A549 (cell line): ENCODE results near the gene BCKDHA.
"Not testable (repeated sequence)": the region's sequence is repeated elsewhere in the genome, so short reads cannot be mapped to it uniquely, and the experiment has no call there.

ENCODE experiments used
- JUN ChIP-seq, 2 experiments: fragments of >200 bp; sonication (Bioruptor Twin); formaldehyde crosslinking; IDR thresholded peaks; 2 replicates in 1 of 2; 3 replicates in 1 of 2; pipeline ENCODE4 v1.6.1; 2016 to 2017
- JUNB ChIP-seq: fragments of >200 bp; sonication (Bioruptor Twin); formaldehyde crosslinking; IDR thresholded peaks from 2 replicates; pipeline ENCODE4 v1.6.1; 2016
- KDM1A ChIP-seq: fragments of 200-600 bp; sonication (generic); IDR thresholded peaks from 2 replicates; pipeline ENCODE4 v1.6.1; 2016; ENCODE audit warnings: low read depth, mild to moderate bottlenecking
- NFE2L2 ChIP-seq: fragments of 150-350 bp; conservative IDR thresholded peaks from 2 replicates; pipeline ENCODE4 v1.6.1; 2014; ENCODE audit warnings: low read length
- POLR2A ChIP-seq: IDR thresholded peaks from 2 replicates; pipeline ENCODE4 v1.6.1; 2012; ENCODE audit warnings: mild to moderate bottlenecking, low read length
- RARB ChIP-seq: fragments of 250-450 bp; sonication (Bioruptor Pico); IDR thresholded peaks from 2 replicates; pipeline ENCODE4 v1.8.0; 2021; ENCODE audit warnings: mild to moderate bottlenecking, moderate library complexity
- USF2 ChIP-seq: fragments of 450-650 bp; IDR thresholded peaks from 2 replicates; pipeline ENCODE4 v1.6.1; 2014; ENCODE audit warnings: antibody characterized with exemption
- ZNF302 ChIP-seq: fragments of 250-450 bp; sonication (Bioruptor Pico); IDR thresholded peaks from 2 replicates; pipeline ENCODE4 v1.9.0; 2021; ENCODE audit warnings: inconsistent platforms, mild to moderate bottlenecking, moderate library complexity
- TF ChIP-seq, protein P1 (sequence below): fragments of >200 bp; sonication (Bioruptor Twin); formaldehyde crosslinking; IDR thresholded peaks from 3 replicates; pipeline ENCODE4 v1.5.1; 2016
- TF ChIP-seq, protein P2 (sequence below): fragments of 200-600 bp; sonication (generic); IDR thresholded peaks from 2 replicates; pipeline ENCODE4 v1.6.1; 2016; ENCODE audit warnings: antibody characterized with exemption, mild to moderate bottlenecking, moderate library complexity
- TF ChIP-seq, protein P3 (sequence below): IDR thresholded peaks from 2 replicates; pipeline ENCODE4 v1.6.1; 2012; ENCODE audit warnings: low read depth, borderline replicate concordance

DNA sequence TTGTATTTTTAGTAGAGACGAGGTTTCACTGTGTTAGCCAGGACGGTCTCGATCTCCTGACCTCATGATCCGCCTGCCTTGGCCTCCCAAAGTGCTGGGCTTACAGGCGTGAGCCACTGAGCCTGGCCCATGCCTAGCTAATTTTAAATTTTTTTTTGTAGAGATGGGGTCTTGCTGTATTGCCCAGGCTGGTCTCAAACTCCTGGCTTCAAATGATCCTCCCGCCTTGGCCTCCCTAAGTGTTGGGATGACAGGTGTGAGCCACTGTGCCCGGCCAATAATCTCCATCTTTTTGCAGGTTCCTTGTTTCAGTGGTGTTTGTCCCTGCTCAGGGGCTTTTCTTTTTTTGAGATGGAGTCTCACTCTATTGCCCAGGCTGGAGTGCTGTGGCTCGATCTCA, 16.1 kb upstream of the BCKDHA start:
- not testable (repeated sequence) for TF ChIP-seq ZNF302 (CRISPR knock-in tag); JUN (IDR thresholded peaks at IDR 0.05); RARB (CRISPR knock-in tag); POLR2A; JUNB; NFE2L2; KDM1A; USF2
- TF ChIP-seq, protein P1, sequence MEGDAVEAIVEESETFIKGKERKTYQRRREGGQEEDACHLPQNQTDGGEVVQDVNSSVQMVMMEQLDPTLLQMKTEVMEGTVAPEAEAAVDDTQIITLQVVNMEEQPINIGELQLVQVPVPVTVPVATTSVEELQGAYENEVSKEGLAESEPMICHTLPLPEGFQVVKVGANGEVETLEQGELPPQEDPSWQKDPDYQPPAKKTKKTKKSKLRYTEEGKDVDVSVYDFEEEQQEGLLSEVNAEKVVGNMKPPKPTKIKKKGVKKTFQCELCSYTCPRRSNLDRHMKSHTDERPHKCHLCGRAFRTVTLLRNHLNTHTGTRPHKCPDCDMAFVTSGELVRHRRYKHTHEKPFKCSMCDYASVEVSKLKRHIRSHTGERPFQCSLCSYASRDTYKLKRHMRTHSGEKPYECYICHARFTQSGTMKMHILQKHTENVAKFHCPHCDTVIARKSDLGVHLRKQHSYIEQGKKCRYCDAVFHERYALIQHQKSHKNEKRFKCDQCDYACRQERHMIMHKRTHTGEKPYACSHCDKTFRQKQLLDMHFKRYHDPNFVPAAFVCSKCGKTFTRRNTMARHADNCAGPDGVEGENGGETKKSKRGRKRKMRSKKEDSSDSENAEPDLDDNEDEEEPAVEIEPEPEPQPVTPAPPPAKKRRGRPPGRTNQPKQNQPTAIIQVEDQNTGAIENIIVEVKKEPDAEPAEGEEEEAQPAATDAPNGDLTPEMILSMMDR: not testable (repeated sequence)
- TF ChIP-seq, protein P2, sequence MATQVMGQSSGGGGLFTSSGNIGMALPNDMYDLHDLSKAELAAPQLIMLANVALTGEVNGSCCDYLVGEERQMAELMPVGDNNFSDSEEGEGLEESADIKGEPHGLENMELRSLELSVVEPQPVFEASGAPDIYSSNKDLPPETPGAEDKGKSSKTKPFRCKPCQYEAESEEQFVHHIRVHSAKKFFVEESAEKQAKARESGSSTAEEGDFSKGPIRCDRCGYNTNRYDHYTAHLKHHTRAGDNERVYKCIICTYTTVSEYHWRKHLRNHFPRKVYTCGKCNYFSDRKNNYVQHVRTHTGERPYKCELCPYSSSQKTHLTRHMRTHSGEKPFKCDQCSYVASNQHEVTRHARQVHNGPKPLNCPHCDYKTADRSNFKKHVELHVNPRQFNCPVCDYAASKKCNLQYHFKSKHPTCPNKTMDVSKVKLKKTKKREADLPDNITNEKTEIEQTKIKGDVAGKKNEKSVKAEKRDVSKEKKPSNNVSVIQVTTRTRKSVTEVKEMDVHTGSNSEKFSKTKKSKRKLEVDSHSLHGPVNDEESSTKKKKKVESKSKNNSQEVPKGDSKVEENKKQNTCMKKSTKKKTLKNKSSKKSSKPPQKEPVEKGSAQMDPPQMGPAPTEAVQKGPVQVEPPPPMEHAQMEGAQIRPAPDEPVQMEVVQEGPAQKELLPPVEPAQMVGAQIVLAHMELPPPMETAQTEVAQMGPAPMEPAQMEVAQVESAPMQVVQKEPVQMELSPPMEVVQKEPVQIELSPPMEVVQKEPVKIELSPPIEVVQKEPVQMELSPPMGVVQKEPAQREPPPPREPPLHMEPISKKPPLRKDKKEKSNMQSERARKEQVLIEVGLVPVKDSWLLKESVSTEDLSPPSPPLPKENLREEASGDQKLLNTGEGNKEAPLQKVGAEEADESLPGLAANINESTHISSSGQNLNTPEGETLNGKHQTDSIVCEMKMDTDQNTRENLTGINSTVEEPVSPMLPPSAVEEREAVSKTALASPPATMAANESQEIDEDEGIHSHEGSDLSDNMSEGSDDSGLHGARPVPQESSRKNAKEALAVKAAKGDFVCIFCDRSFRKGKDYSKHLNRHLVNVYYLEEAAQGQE: not testable (repeated sequence)
- TF ChIP-seq, protein P3, sequence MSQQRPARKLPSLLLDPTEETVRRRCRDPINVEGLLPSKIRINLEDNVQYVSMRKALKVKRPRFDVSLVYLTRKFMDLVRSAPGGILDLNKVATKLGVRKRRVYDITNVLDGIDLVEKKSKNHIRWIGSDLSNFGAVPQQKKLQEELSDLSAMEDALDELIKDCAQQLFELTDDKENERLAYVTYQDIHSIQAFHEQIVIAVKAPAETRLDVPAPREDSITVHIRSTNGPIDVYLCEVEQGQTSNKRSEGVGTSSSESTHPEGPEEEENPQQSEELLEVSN: not testable (repeated sequence)
